Ovary (tissue), 3 donors: Measurements from ENCODE around the gene NOL7.

Experiments used
- POLR2A ChIP-seq: fragments of 450-650 bp; IDR thresholded peaks from one replicate; pipeline ENCODE4 v1.6.1; 2017; ENCODE audit warnings: antibody characterized with exemption, mild to moderate bottlenecking, moderate library complexity
- TF ChIP-seq, protein P1 (sequence below), 3 donors: fragments of 450-650 bp in 2 of 3; fragments of 200-600 bp in 1 of 3; IDR thresholded peaks; one replicate each; pipeline versions ENCODE4 v1.5.1 to v1.8.0; 2016 to 2022; ENCODE audit warnings: antibody characterized with exemption in 3 of 3, mild to moderate bottlenecking in 1 of 3
- donor health status: DM: no; HTN: no; CAD: no.

DNA sequence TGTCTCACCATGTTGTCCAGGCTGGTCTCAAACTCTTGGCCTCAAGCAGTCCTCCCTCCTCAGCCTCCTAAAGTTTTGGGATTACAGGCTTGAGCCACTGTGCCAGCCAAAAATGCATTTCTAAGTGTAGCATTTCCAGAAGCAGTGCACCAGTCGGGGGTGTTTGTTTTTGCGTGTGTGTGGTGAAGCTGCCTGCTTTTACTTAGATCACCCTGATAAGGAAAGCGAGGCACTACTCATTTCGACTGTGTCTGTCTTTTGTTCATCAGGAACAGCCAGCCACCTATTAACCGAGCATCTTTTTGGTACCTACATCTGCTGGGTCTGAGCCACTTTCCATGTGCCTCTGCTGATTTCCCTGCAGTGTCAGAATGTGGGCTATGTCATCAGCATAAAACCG is 22.0 kb upstream of the NOL7 start:
- TF ChIP-seq, protein P1, sequence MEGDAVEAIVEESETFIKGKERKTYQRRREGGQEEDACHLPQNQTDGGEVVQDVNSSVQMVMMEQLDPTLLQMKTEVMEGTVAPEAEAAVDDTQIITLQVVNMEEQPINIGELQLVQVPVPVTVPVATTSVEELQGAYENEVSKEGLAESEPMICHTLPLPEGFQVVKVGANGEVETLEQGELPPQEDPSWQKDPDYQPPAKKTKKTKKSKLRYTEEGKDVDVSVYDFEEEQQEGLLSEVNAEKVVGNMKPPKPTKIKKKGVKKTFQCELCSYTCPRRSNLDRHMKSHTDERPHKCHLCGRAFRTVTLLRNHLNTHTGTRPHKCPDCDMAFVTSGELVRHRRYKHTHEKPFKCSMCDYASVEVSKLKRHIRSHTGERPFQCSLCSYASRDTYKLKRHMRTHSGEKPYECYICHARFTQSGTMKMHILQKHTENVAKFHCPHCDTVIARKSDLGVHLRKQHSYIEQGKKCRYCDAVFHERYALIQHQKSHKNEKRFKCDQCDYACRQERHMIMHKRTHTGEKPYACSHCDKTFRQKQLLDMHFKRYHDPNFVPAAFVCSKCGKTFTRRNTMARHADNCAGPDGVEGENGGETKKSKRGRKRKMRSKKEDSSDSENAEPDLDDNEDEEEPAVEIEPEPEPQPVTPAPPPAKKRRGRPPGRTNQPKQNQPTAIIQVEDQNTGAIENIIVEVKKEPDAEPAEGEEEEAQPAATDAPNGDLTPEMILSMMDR (IDR thresholded peaks at IDR 0.05): no peak
- no peak for TF ChIP-seq POLR2A
